Ovary (tissue), 9 donors: ENCODE measurements around the gene ITGA2. TPM values are rescaled to one million over a fixed set of nuclear protein-coding genes. Genes with fewer than 3 reads are reported as not detected.

Experiments used
- DNase-seq, 5 donors: peaks; one replicate each; pipeline ENCODE4 v3.0.0-alpha.2; 2019 to 2020
- H3K27ac ChIP-seq, 2 donors: fragments of 200-600 bp; one replicate each; pipeline versions ENCODE4 v1.5.1 to v1.8.0; 2019 to 2022
- H3K27me3 ChIP-seq: fragments of 200-600 bp; one replicate; pipeline ENCODE4 v1.8.0; 2022
- H3K36me3 ChIP-seq: fragments of 200-600 bp; sonication (generic); one replicate; pipeline ENCODE4 v1.5.1; 2019
- H3K4me1 ChIP-seq: one replicate; pipeline ENCODE4 v1.8.1; 2013; ENCODE audit warnings: mild to moderate bottlenecking, moderate library complexity; ENCODE audit not compliant: insufficient read depth
- H3K4me3 ChIP-seq: fragments of 200-600 bp; sonication (generic); one replicate; pipeline ENCODE4 v1.5.1; 2017
- H3K9me3 ChIP-seq, 2 donors: fragments of 200-600 bp in 1 of 2; sonication (generic) in 1 of 2; one replicate each; pipeline versions ENCODE4 v1.5.1 to v1.8.1; 2013 to 2019; ENCODE audit warnings: mild to moderate bottlenecking in 1 of 2, moderate library complexity in 1 of 2
- CTCF ChIP-seq, 3 donors: fragments of 450-650 bp in 2 of 3; fragments of 200-600 bp in 1 of 3; IDR thresholded peaks; one replicate each; pipeline versions ENCODE4 v1.5.1 to v1.8.0; 2016 to 2022; ENCODE audit warnings: antibody characterized with exemption in 3 of 3, mild to moderate bottlenecking in 1 of 3
- EP300 ChIP-seq: sonication (generic); formaldehyde crosslinking; IDR thresholded peaks from one replicate; pipeline ENCODE4 v1.6.1; 2017; ENCODE audit warnings: antibody characterized with exemption
- POLR2A ChIP-seq: fragments of 450-650 bp; IDR thresholded peaks from one replicate; pipeline ENCODE4 v1.6.1; 2017; ENCODE audit warnings: antibody characterized with exemption, mild to moderate bottlenecking, moderate library complexity
- WGBS, 3 donors: extraction: QIAGEN DNeasy Blood & Tissue Kit in 1 of 3; methylation state at CpG; one replicate each; pipeline versions ENCODE4 v1.1.5 to v1.1.7; 2013 to 2017; 5-methylcytosine and 5-hydroxymethylcytosine counted together
- intact Hi-C, 4 donors: fragments of 100-400 bp; cut with DNase I; formaldehyde crosslinking; loops; one replicate each; pipeline versions ENCODE4 v1.11.0 to v1.15.1; 2022 to 2023
- polyA plus RNA-seq, 2 donors: library from polyadenylated mRNA; stranded (reverse); fragments of 200-250 nt in 1 of 2; fragments of 350-450 nt in 1 of 2; fragmentation: Illumina TruSeq in 1 of 2; extraction: RNeasy Lipid Tissue Mini Kit (QIAGEN cat#74804) in 1 of 2; gene quantifications; one replicate each; pipeline ENCODE4 v1.2.3, GENCODE V29; 2013 to 2014
- total RNA-seq, 7 donors: library from RNA; depleted of rRNA in 2 of 7; stranded (reverse); fragments of >200 nt in 2 of 7; fragmentation: NEBNext Ultra II Directional in 3 of 7; extraction: Animal tissue kit (Norgen Biotek cat#: 25700) in 3 of 7; gene quantifications; one replicate each; pipeline versions ENCODE4 v1.1.0 to v1.2.4, GENCODE V29; 2016 to 2023
- donor health status: DM: no; HTN: no; CAD: no; lungs with moderate emphysema.
- donor health status: DM: no; HTN: no; CAD: no.
- donor health status: Bipolar disorder and iron deficiency.
- donor health status: DM: yes; HTN: yes; CAD: no.
- donor health status: DM: no; HTN: no; CAD: no.
- donor health status: DM: yes; HTN: yes; CAD: no.

The ITGA2 gene
- total and polyA plus RNA-seq, 9 donors: 0.36 to 8.4 (median 1.7) TPM

GRCh38 chr5:53025487-53025886, 36.3 kb downstream of the ITGA2 start:
- intact Hi-C loops: no loop called here
- DNase-seq: no peak
- Histone ChIP-seq H3K9me3 (no peaks in the 10 kb centered on the region), H3K4me3 (no peak overlapping the region), H3K27ac (no peak overlapping the region), H3K4me1 (no peaks in the 10 kb centered on the region), H3K27me3 (no peaks in the 10 kb centered on the region), H3K36me3 (no peaks in the 10 kb centered on the region)
- TF ChIP-seq CTCF (IDR thresholded peaks at IDR 0.05) (no peak), POLR2A (no peak), EP300 (no peak)
- 86 to 92% (median 87%) methylated on average over 5 of the region's 5 CpGs for WGBS, 3 donors

GRCh38 chr5:53027913-53028312, 38.8 kb downstream of the ITGA2 start:
- Histone ChIP-seq H3K4me1 (no peaks in the 10 kb centered on the region), H3K4me3 (no peak overlapping the region), H3K27ac (no peak overlapping the region), H3K36me3 (no peaks in the 10 kb centered on the region), H3K27me3 (no peaks in the 10 kb centered on the region), H3K9me3 (no peaks in the 10 kb centered on the region)
- intact Hi-C loops: no loop called here
- WGBS, 3 donors: 56 to 83% (median 67%) methylated on average over 4 of the region's 4 CpGs
- no peak for DNase-seq
- TF ChIP-seq EP300: no peak
- no peak for TF ChIP-seq POLR2A
- no peak for TF ChIP-seq CTCF (IDR thresholded peaks at IDR 0.05)

- no peaks in the 10 kb centered on the region for H3K9me3 ChIP-seq
- intact Hi-C loops: no loop called here
- H3K27me3 ChIP-seq: no peaks in the 10 kb centered on the region
- 77 to 100% (median 94%) methylated on average over 1 of the region's 1 CpG for WGBS, 3 donors
- H3K4me3 ChIP-seq: no peak overlapping the region
- no peaks in the 10 kb centered on the region for H3K4me1 ChIP-seq
- no peak for DNase-seq
- H3K27ac ChIP-seq: no peak overlapping the region
- H3K36me3 ChIP-seq: no peaks in the 10 kb centered on the region
- TF ChIP-seq CTCF (IDR thresholded peaks at IDR 0.05): no peak
- no peak for TF ChIP-seq EP300
- TF ChIP-seq POLR2A: no peak
Observed at GRCh38 chr5:53029608-53030007, 40.5 kb downstream of the ITGA2 start.

- H3K4me3 ChIP-seq: no peak overlapping the region
- intact Hi-C loops: no loop called here
Observed at GRCh38 chr5:53030893-53031292, 41.7 kb downstream of the ITGA2 start.

More at GRCh38 chr5:53030893-53031292, 41.7 kb downstream of the ITGA2 start:
- WGBS, 3 donors: 66 to 76% (median 72%) methylated on average over 2 of the region's 2 CpGs
- Histone ChIP-seq H3K27ac (no peak overlapping the region), H3K9me3 (no peaks in the 10 kb centered on the region), H3K36me3 (no peaks in the 10 kb centered on the region), H3K27me3 (no peaks in the 10 kb centered on the region), H3K4me1 (no peaks in the 10 kb centered on the region)
- no peak for DNase-seq
- no peak for TF ChIP-seq CTCF (IDR thresholded peaks at IDR 0.05)
- no peak for TF ChIP-seq EP300
- TF ChIP-seq POLR2A: no peak
